CD4-positive, alpha-beta T cell treated with Interleukin-1 beta for 1 hour (primary cell): ENCODE measurements around the gene ULK1.

Experiments used
- DNase-seq, 2 donors: peaks; one replicate each; pipeline ENCODE4 v3.0.0-alpha.2; 2020 to 2022

Gene ULK1

DNA sequence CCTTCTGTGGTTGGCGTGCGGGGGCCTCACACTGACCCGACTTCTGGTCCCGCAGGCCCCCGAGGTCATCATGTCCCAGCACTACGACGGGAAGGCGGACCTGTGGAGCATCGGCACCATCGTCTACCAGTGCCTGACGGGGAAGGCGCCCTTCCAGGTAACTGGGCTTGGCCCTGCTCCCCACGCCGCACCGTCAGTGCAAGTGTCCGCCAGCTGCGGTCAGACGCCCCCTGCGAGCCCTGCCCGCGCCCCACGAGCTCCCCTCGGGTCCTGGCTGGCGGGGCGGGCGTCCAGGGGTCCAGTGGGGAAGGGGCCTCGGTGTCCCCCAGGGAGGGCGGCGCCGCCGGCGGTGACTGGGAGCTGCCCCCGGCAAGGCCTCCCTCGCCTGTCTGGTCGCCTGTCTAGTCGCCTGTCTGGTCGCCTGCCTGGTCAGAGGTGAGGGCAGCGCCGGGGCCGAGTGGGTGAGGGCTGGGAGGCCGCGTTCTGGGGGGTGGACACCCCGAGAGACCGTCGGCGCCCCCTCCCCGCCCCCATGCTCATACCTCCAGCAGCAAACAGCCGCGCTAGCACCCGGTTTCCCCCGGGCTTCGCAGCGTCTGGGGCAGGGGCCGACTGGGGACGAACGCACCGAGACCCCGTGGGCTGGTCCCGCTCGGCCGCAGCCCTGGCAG is 14.8 kb downstream of the ULK1 start:
- DNase-seq = no peak

DNA sequence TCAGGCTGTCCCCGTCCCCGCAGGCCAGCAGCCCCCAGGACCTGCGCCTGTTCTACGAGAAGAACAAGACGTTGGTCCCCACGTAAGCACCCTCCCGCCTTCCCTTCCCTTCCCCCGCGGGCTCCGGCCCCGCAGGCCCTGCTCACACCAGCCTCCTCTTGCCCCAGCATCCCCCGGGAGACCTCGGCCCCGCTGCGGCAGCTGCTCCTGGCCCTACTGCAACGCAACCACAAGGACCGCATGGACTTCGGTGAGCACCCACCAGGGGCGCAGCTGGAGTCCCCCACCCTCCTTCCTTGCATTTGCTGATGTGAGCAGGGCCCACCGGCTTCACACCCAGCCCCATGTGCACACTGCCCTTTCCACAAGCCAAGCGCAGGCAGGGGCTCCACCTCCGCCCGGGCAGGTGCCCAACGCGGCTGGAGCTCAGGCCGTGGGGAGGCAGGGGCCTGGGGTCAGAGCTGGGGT is 15.4 kb downstream of the ULK1 start:
- no peak for DNase-seq

DNA sequence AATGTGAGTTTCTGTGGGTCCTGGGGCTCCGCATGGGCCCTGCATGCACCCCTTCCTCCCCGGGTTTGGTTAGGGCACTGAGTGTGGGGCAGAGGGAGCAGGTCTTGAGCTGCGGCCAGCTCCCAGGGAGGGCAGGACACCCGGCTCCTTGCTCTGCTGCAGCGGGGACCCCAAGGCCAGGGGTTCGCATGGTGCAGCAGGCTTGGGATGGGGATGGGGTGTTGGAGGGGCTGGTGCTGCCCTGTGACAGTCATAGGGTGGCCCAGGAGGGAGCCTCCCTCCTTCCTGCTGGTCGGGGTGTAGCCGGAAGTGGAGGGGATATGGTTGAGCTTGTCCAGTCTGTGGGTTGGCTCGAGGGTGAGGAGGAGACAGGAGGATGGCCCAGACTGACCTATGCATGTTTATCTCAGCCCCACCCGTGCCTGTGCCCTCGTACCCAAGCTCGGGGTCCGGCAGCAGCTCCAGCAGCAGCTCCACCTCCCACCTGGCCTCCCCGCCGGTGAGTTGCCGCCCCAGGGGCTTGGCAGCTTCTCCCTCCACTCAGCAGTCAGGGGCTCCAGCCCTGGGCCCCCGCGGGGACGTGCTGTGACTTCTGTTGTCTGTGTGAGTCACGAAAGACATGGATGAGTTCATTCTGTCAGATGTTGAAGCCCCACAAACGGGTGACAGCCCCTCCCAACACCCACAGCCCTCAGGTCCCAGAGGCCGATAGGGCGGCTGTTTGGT is 16.0 kb downstream of the ULK1 start:
- no peak for DNase-seq

DNA sequence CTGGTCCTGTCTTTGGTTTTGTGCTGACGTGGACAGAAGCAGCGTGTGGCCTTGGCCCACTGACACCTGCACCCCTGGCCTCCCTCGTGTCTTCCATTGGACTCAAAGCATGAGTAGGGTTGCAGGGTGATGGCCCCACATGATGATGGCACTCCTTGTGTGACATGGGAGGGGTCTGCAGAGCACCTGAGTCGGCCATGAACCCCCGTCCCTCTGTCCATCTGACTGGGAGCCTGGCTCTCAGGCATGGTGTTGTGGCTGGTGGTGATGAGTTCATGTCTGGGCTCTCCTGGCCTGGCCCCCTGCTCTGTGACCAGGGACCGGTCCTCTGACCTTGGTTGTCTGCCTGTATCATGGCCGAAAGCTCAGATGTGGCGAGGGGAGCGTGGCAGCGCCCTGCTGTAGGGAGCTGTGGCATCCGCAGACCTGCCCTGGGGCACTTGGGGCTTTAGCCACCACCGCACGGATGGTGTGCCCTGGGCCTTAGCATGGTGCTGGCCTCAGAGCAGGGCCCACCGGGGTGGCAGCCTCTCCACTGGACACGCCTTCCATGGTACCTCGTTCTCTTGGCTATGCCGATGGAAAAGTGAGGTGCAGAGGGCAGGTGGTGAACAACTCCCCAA is 16.7 kb downstream of the ULK1 start:
- no peak for DNase-seq

DNA sequence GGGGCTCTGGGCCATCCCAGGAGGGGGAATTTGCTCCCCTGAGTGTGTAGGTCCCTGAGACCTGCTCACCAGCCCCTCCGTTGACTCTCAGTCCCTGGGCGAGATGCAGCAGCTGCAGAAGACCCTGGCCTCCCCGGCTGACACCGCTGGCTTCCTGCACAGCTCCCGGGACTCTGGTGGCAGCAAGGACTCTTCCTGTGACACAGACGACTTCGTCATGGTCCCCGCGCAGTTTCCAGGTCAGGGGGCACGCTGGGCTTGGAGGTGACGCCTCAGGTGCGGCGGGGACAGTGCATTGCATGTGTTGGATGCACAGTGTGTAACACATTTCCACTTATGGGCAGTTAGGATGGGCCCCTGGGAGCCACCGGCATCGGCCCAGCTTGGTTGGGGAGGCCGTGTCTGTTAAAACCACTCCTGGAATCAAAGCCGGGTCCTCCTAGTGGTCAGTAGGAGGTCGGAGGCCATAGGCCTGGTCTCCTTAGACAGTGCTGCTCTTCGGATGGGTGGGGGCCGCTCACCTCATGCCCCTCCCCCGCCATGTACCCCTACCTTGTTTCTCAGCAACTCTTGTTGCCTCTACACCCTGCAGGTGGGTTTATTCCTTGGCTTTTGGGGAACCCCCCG is 17.5 kb downstream of the ULK1 start:
- DNase-seq = no peak

DNA sequence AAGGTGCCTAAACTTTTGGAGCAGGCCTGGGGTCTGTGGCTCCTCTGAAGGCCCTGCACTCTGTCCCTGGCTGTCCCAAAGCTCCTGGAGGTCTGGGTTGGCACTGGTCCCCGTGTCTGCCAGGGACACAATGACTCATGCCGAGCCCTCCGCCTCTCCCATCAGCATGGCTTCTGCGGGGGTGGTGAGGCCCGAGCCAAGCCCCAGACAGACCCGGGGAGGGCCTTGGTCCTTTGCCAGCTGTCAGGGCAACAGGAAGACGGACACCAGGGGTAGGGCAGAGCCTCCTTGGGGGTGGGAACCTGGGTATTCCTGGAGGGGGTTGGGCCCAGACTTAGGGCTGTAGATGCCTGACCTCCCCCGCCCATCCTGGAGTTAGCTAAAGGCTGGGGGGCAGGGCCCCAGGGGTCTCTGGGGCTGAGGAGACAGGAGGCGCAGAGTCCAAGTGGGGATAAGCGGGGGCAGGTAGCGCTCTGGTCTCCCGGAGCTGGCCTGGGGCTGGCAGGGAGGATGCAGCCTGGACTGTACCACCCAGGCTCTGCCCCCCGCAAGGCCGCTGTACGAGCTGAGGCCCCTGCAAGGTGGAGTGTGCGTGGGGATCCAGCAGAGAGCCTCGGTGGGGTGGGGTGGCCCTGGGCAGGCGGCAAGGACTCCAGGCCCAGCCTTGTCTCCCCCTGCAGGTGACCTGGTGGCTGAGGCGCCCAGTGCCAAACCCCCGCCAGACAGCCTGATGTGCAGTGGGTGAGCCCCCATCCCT is 18.3 kb downstream of the ULK1 start:
- DNase-seq = no peak

DNA sequence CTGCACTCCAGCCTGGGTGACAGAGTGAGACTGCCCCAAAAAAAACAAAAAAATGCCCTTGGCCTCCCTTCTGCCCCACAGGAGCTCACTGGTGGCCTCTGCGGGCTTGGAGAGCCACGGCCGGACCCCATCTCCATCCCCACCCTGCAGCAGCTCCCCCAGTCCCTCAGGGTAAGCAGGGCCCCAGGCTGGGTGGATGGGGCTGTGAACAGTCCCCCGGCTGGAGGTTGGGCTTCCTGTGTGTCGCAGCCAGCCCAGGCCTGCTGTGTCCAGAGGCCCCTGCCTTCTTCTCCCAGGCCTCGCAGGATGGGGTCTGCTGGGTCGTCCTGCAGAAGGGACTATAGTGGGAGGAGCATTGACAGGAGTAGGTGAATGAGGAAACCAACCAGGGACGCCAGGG is 19.2 kb downstream of the ULK1 start:
- no peak for DNase-seq

DNA sequence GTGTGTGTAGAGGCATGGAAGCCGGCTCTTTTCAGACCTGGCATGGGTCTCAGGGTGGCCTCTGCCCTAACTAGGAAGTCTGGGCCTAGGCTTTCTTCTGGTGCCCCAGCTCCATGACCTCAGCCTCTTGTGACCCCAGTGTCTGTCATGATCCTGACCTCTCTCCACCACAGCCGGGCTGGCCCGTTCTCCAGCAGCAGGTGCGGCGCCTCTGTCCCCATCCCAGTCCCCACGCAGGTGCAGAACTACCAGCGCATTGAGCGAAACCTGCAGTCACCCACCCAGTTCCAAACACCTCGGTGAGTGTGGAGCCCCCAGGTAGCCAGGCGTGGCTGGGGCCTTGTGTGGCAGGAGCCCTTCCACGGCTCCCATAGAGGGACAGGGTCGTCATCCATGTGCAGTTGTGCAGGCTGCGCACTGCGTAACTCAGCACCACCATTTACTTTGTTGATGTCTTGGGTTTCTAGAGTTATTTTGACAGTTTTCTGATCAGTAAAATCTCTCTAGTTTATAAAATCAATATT is 19.8 kb downstream of the ULK1 start:
- DNase-seq = no peak

DNA sequence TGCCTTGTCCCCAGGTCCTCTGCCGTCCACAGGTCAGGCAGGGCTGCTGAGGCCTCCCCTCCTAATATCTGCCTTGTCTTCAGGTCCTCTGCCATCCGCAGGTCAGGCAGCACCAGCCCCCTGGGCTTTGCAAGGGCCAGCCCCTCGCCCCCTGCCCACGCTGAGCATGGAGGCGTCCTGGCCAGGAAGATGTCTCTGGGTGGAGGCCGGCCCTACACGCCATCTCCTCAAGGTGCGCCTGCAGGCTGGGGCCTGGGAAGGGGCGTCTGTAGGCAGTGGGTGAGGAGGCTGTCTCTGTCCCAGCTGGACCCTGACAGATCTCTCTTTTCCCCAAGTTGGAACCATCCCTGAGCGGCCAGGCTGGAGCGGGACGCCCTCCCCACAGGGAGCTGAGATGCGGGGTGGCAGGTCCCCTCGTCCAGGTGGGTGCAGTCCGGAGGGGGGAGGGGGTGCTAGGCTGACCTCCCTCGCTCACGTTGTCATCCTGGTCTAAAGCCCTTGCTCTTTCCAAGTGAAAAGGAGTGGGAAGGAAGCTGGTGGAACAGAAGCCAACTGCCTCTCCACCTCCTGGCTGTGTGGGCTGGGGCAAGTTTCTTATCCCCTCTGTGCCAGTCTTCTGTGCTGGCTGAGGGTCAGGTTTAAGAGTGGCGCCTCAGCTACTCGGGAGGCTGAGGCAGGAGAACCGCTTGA is 20.7 kb downstream of the ULK1 start:
- no peak for DNase-seq

DNA sequence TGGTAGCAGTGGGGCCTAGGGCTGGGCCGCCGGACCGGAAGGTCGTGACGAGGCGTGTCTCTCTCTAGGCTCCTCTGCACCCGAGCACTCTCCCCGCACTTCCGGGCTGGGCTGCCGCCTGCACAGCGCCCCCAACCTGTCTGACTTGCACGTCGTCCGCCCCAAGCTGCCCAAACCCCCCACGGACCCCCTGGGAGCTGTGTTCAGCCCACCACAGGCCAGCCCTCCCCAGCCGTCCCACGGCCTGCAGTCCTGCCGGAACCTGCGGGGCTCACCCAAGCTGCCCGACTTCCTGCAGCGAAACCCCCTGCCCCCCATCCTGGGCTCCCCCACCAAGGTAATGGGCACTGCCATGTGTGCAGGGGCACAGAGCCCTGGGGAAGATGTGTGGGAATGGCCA is 21.4 kb downstream of the ULK1 start:
- no peak for DNase-seq

DNA sequence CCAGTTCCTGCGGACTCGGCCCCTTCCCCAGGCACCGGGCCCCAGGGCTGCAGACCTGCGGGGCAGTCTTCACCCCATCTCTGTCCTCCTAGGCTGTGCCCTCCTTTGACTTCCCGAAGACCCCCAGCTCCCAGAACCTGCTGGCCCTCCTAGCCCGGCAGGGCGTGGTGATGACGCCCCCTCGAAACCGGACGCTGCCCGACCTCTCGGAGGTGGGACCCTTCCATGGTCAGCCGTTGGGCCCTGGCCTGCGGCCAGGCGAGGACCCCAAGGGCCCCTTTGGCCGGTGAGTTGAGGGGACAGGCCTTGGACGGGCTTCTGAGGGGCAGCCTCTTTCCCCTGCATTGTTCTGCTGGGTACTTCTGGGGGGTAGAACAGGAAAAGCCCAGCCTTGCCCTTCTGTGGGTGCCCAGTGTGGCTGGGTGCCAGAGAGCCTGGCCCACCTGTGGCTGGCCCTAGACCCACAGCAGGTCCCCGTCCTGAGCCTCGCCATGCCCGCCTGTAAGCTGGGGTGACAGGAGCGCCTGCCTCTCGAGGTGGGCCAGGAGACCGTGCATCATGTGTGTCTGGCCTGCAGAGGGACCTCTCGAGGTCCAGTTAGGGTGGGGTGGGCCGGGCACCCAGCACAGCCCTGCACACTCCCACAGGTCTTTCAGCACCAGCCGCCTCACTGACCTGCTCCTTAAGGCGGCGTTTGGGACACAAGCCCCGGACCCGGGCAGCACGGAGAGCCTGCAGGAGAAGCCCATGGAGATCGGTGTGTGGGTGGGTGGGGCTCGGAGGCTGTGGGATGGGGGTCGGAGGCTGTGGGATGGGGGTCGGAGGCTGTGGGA is 22.1 kb downstream of the ULK1 start:
- no peak for DNase-seq

DNA sequence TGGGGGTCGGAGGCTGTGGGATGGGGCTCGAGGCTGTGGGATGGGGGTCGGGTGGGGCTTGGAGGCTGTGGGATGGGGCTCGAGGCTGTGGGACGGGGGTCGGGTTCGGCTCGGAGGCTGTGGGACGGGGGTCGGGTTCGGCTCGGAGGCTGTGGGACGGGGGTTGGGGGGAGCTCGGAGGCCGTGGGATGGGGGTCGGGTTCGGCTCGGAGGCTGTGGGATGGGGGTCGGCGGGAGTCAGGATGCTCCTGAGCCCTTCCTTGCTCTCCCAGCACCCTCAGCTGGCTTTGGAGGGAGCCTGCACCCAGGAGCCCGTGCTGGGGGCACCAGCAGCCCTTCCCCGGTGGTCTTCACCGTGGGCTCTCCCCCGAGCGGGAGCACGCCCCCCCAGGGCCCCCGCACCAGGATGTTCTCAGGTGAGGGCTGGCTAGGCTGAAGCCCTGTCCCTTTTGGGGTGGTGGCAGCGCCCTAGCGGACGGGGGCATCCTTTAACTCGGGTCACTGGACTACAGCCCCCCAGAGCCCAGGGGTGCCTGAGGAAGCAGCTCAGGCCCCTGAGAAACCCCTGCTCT is 22.8 kb downstream of the ULK1 start:
- no peak for DNase-seq

DNA sequence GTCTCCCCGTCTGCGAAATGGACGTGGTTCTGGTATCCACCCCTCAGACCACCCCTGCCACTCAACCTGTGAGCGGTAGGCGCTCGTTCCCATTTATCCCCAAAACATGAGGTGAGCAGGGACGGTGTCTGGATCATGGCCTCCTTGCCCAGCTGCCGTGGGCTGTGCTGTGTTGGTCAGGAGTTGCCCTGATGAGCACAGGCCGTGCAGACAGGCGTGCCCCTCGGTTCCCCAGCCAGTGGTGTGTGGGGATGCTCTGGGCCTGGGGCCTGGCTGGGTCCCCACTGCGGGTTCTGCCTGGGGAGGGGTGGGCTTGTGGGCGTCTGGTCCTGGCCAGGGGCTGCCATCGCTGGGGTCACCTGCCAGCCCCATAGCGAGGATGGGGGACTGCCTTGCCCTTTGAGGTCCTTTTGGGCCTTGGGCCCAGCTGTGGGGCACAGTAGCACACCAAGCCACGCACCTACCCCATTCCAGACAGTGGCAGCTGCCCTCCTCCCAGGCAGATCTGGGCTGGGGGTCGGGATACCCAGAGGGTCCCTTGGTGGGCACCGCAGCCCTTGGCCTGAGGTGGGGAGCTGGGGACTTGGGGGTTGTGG is 23.4 kb downstream of the ULK1 start:
- no peak for DNase-seq

DNA sequence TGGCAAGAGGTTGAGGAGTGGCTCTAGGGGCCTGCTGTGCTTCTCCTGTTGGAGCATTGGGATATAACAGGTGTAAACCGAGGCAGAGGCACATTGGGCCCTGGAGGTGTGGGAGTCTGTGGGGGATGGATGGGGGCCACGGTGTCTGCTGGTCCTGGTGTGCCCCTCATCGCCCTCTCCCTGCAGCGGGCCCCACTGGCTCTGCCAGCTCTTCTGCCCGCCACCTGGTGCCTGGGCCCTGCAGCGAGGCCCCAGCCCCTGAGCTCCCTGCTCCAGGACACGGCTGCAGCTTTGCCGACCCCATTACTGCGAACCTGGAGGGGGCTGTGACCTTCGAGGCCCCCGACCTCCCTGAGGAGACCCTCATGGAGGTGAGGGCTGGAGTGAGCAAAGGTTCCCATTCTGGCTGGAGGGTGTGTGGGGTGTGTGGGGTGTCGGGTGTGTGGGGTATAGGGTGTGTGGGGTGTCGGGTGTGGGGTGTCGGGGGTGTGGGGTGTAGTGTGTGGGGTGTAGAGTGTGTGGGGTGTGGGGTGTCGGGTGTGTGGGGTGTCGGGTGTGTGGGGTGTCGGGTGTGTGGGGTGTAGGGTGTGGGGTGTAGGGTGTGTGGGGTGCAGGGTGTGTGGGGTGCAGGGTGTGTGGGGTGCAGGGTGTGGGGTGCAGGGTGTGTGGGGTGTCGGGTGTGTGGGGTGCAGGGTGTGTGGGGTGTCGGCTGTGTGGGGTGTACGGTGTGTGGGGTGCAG is 24.1 kb downstream of the ULK1 start:
- DNase-seq = no peak

DNA sequence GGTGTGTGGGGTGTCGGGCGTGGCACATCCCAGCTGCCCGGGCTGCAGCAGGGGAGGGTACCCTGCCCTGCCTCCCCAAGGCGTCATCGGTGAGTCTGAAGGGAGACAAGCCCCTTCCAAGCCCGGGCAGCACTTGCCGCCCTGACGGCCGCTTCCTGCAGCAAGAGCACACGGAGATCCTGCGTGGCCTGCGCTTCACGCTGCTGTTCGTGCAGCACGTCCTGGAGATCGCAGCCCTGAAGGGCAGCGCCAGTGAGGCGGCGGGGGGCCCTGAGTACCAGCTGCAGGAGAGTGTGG is 24.6 kb downstream of the ULK1 start:
- no peak for DNase-seq

DNA sequence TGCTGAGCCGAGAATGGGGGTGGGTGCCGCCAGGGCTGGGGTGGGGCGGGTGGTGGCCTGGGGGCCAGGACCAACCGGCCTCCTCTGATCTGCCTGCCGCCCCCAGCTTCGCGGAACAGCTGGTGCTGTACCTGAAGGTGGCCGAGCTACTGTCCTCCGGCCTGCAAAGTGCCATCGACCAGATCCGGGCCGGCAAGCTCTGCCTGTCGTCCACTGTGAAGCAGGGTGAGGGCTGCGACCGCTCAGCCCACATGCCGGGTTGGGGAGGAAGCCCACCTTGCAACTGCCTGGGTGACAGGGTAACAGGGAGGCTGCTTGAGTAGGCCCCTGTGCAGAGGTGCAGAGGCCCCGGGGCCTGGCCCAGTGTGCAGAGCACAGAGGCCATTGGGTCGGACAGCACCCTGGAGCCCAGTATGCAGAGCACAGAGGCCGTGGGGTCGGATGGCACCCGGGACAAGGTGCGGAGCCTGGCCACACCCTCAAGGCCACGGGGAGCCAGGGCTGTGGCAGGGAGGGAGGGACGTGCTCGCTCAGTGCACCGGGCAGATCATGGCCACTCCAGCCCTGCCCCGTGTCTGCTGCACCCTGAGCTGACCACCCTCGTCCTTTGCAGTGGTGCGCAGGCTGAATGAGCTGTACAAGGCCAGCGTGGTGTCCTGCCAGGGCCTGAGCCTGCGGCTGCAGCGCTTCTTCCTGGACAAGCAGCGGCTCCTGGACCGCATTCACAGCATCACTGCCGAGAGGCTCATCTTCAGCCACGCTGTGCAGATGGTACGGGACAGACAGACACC is 25.1 kb downstream of the ULK1 start:
- no peak for DNase-seq

DNA sequence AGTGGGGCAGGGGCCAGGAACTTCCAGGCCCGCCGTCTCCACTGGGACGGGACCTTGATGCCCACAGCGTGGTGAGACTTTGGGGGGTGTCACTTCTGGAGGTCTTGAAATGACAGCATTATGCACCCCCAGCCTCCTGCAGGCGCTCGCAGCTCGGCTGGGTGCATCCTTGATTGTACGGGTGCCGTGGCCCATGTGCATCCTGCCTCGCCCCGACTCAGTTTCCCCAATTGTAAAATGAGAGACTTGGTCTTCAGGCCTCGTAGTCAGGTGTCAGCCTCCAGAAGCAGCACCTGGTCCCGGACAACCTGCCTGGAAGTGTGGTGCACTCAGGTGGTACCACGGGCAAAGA is 25.7 kb downstream of the ULK1 start:
- DNase-seq = no peak

DNA sequence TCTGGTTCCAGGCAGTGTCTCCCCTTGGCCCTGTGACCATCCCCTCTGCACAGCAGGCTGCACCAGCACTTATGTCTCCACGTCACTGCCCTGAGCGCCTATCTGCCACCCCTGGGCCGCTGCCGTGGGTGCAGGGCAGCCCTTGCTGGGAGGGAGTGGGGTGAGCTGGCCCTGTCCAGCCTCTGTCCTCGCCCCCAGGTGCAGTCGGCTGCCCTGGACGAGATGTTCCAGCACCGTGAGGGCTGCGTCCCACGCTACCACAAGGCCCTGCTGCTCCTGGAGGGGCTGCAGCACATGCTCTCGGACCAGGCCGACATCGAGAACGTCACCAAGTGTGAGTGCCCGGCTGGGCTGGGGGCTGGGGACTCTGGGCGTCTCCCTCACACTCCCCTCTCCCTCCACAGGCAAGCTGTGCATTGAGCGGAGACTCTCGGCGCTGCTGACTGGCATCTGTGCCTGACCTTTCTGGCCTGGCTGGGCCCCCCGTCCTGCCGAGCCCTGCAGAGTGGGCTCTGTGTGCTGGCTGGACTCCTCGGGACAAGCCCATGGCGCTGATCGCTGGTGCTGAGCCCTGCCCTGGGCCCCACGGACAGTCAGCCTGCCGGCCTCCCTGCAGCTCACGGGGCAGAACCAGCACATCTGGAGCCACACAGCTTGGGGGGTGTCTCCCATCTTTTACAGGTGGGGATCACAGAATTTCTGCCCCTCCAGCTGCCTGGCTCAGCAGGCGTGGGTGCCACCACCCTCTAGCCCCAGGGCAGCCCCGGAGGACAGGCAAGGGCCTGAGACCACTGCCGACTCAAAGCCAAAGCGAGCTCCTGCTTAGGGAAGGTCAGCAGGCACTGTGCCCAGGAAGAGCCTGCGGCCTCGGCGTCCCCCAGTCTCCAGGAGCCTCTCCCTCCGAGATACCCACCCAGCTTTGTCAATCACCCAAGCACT is 26.7 kb downstream of the ULK1 start:
- no peak for DNase-seq
